Mucosa of rectum (tissue), 2 donors: Measurements from ENCODE around the gene MINDY3.

ENCODE experiments used
- H3K27ac ChIP-seq, 2 donors: one replicate each; pipeline ENCODE4 v1.7.0; 2013; ENCODE audit warnings: inconsistent platforms in 2 of 2, low read depth in 2 of 2, low read length in 2 of 2
- H3K27me3 ChIP-seq, 2 donors: one replicate each; pipeline ENCODE4 v1.7.0; 2013; ENCODE audit warnings: low read length in 2 of 2; ENCODE audit not compliant: control insufficient read depth in 2 of 2, insufficient read depth in 2 of 2
- H3K36me3 ChIP-seq, 2 donors: one replicate each; pipeline ENCODE4 v1.7.0; 2013; ENCODE audit warnings: low read length in 2 of 2; ENCODE audit not compliant: control insufficient read depth in 2 of 2, insufficient read depth in 2 of 2
- H3K4me1 ChIP-seq, 2 donors: one replicate each; pipeline ENCODE4 v1.7.0; 2013; ENCODE audit warnings: low read length in 2 of 2, mild to moderate bottlenecking in 1 of 2; ENCODE audit not compliant: control insufficient read depth in 2 of 2, insufficient read depth in 2 of 2
- H3K4me3 ChIP-seq, 2 donors: one replicate each; pipeline ENCODE4 v1.7.0; 2013; ENCODE audit warnings: low read length in 2 of 2
- H3K9ac ChIP-seq, 2 donors: one replicate each; pipeline ENCODE4 v1.7.0; 2013; ENCODE audit warnings: low read length in 2 of 2, low read depth in 1 of 2, mild to moderate bottlenecking in 1 of 2
- H3K9me3 ChIP-seq, 2 donors: one replicate each; pipeline ENCODE4 v1.7.0; 2013; ENCODE audit warnings: low read length in 2 of 2; ENCODE audit not compliant: control insufficient read depth in 2 of 2
- donor health status: healthy.
- donor health status: Normal muscosa, but diverticular disease.

Gene MINDY3

DNA sequence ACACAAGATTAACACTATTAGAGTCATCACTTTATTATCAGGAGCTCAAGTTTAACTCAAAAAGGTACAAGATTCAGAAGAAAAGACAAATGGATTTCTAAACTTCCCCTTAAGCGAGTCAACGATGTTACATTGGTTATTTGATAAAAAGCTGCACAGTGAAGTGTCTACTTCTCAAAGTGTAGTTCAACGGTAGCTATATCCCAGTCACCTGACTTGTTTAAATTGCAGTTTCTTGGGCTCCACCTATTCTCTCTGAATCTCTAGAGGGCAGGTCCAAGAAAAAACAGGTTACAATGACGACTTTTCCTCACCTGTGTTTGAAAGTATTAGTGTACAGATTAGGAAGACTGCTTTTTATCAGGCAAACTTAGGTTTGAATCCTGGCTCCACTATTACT, 16.6 kb downstream of the MINDY3 start:
- H3K36me3 ChIP-seq, result no peaks in the 10 kb centered on the region
- peaks cover 0 to 2% of the 10 kb centered on the region in 2 donors for H3K4me1 ChIP-seq
- H3K27ac ChIP-seq, result no peak overlapping the region
- H3K9me3 ChIP-seq, result no peaks in the 10 kb centered on the region
- no peaks in the 10 kb centered on the region for H3K27me3 ChIP-seq
- H3K9ac ChIP-seq, result no peak overlapping the region
- H3K4me3 ChIP-seq, result no peak overlapping the region

- H3K27me3 ChIP-seq, result no peaks in the 10 kb centered on the region
- H3K27ac ChIP-seq, result no peak overlapping the region
- H3K4me3 ChIP-seq, result no peak overlapping the region
- H3K9ac ChIP-seq, result no peak overlapping the region
- no peaks in the 10 kb centered on the region for H3K36me3 ChIP-seq
- H3K4me1 ChIP-seq, result peaks cover 0 to 2% of the 10 kb centered on the region in 2 donors
- H3K9me3 ChIP-seq, result no peaks in the 10 kb centered on the region
These were observed 17.6 kb downstream of the MINDY3 start for GRCh38 chr10:15842556-15843169.

DNA sequence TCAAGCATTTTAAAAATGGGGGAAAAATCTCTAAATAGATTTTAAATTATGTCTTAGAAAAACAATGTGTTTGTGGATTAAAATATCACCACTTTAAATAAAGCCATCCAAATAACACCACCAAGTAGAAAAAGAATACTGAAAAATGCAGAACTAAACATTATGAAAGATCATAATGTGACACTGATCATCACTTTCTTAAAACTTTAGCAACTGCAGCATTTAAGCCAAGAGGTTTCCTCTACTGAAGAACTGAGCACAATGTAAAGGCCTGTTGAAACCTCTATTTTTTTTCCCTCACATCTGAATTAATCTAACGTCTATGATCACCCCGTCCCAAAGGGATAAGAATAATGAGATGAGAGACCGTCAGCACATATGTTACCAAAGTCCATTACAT, 18.6 kb downstream of the MINDY3 start:
- H3K27ac ChIP-seq, result no peak overlapping the region

DNA sequence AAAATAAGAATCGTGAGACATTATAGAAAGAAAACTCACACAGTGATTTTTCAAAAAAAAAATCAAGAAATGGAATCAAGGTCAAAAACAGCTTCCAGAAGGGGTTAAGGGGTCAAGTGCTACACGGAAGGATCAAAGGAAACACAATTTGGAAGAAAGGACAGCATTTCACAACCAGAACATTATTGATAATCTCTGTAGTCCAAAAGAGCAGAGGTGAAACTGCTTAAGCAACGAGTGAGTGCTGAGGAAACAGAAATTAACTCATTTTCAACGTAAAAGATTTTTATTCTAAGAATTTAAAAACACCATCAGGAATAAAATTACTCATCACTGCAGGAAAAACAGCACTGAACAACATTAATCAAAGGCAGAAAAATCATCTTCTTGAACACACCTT, 23.5 kb downstream of the MINDY3 start:
- H3K4me1 ChIP-seq, result no peaks in the 10 kb centered on the region
- H3K4me3 ChIP-seq, result no peak overlapping the region
- no peak overlapping the region for H3K27ac ChIP-seq
- no peaks in the 10 kb centered on the region for H3K9me3 ChIP-seq
- no peak overlapping the region for H3K9ac ChIP-seq
- no peaks in the 10 kb centered on the region for H3K27me3 ChIP-seq
- peaks cover 5 to 10% of the 10 kb centered on the region in 2 donors for H3K36me3 ChIP-seq

More for the DNA sequence above, 18.6 kb downstream of the MINDY3 start:
- Histone ChIP-seq H3K9me3 (no peaks in the 10 kb centered on the region), H3K4me3 (no peak overlapping the region), H3K4me1 (peaks cover 0 to 2% of the 10 kb centered on the region in 2 donors), H3K27me3 (no peaks in the 10 kb centered on the region), H3K36me3 (no peaks in the 10 kb centered on the region), H3K9ac (no peak overlapping the region)

DNA sequence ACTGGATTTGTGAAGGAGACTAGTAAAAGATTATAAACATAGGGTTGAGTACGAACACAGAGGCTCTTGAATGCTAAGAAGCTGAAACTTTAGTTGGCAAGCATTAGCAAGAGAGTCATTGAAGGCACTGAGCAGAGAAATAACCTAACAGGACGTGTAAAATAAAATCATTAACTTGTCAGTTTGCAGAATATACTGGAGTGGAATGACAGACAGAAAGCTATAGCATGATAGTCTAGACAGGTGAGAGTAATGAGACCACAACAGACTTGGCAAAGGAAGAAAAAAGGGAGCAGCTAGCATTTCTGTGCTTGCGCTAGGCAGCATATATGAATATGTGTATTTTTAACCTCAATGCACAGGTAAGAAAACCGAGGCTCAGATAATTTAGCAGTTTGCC, 30.8 kb downstream of the MINDY3 start:
- H3K4me3 ChIP-seq, result no peak overlapping the region
- peaks cover 12 to 23% of the 10 kb centered on the region in 2 donors for H3K36me3 ChIP-seq
- H3K9ac ChIP-seq, result no peak overlapping the region

DNA sequence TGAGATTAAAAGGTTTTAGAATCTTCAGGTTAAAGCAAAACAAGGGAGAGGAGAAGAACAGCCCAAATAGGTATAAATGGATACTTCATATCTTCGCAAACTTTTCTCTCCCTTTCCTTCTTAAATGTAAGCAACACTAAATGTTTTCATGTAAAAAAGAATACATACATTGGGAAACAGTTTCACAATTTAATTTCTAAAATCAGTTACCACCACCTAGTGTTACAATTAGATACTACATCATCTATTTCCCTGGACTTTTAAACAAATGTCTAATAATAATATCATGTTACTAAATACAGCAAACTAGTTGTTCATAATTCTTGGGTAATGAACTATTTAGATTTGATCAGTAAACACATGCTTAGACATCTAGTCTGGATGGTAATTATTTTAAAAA, 35.8 kb downstream of the MINDY3 start:
- peaks cover 12 to 24% of the 10 kb centered on the region in 2 donors for H3K36me3 ChIP-seq
- H3K4me1 ChIP-seq, result no peaks in the 10 kb centered on the region
- no peaks in the 10 kb centered on the region for H3K9me3 ChIP-seq
- no peak overlapping the region for H3K4me3 ChIP-seq
- no peak overlapping the region for H3K9ac ChIP-seq
- no peaks in the 10 kb centered on the region for H3K27me3 ChIP-seq
- no peak overlapping the region for H3K27ac ChIP-seq

More for the DNA sequence above, 30.8 kb downstream of the MINDY3 start:
- H3K27me3 ChIP-seq, result no peaks in the 10 kb centered on the region
- H3K4me1 ChIP-seq, result no peaks in the 10 kb centered on the region
- H3K9me3 ChIP-seq, result no peaks in the 10 kb centered on the region
- no peak overlapping the region for H3K27ac ChIP-seq

- Histone ChIP-seq H3K4me3 (no peak overlapping the region), H3K9me3 (no peaks in the 10 kb centered on the region), H3K27ac (no peak overlapping the region), H3K9ac (no peak overlapping the region), H3K36me3 (peaks cover 12 to 18% of the 10 kb centered on the region in 2 donors), H3K4me1 (no peaks in the 10 kb centered on the region), H3K27me3 (no peaks in the 10 kb centered on the region)
These were observed 38.2 kb downstream of the MINDY3 start for GRCh38 chr10:15822131-15822530.

- Histone ChIP-seq H3K27ac (no peak overlapping the region), H3K9me3 (no peaks in the 10 kb centered on the region), H3K36me3 (peaks cover 14 to 18% of the 10 kb centered on the region in 2 donors), H3K4me3 (no peak overlapping the region), H3K9ac (no peak overlapping the region), H3K4me1 (no peaks in the 10 kb centered on the region), H3K27me3 (no peaks in the 10 kb centered on the region)
These were observed 39.1 kb downstream of the MINDY3 start for GRCh38 chr10:15821046-15821683.

DNA sequence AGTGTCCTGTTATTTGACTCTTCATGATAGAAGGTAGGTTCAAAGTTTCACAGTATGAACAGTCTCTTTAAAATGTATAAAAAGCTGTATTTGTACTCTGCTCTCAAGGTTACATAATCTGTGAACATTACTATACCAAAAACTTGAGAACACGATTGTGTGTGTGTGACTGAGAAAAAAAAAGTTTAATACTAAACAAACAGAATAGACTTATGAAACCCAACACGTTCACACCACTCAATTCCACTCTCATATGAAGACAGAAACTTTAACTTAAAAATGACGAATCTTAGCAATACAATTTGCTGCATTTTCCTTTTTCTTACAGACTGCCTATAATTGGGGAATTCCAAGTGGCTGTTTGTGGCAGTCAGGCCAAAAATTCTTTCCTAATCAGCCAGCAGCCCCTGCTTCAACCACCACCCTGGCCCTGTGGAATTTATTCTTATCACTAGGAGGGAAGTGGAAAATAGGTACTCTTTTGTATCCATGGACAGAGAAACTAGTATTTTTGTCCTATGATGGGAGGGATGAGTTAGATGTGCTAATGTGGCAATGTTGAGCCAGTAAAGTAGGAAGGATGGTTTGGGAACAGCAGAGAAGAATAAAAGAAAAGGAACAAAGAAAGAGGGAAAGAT, 42.8 kb downstream of the MINDY3 start:
- H3K4me3 ChIP-seq, result no peak overlapping the region
- no peaks in the 10 kb centered on the region for H3K9me3 ChIP-seq
- no peaks in the 10 kb centered on the region for H3K27me3 ChIP-seq
- H3K4me1 ChIP-seq, result peaks cover 0 to 6% of the 10 kb centered on the region in 2 donors
- H3K27ac ChIP-seq, result no peak overlapping the region
- peaks cover 11 to 14% of the 10 kb centered on the region in 2 donors for H3K36me3 ChIP-seq
- no peak overlapping the region for H3K9ac ChIP-seq

DNA sequence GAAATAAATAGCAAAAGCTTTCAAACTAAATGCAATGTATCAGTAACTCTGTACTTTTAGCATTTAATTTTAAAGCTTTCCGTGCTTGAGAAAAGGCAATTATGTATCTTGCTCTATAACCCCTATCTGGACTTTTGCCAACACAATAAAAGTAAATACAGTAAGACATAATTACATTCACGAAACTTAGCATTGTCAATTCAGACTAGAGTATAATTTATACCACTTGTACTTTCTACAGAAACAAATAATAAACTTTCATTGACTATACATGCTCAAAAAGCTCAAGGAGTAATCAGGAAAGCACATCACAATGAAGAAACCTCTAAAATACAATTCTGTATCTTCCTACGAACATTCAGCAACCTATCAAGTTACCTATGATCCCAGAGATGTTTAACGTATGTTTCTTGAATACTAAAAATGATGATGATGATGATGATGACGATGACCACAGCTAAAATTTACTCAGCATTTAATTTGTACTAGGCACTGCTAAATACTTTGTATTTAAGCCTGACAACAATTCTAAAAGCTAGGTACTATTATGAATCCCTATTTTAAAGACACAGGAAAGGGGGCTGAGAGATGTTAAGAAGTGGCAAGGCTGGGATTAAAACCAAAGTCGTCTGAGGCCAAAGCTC, 44.9 kb downstream of the MINDY3 start:
- Histone ChIP-seq H3K4me3 (no peak overlapping the region), H3K9ac (no peak overlapping the region), H3K27ac (no peak overlapping the region), H3K4me1 (peaks cover 0 to 6% of the 10 kb centered on the region in 2 donors), H3K27me3 (no peaks in the 10 kb centered on the region), H3K36me3 (peaks cover 4 to 9% of the 10 kb centered on the region in 2 donors), H3K9me3 (no peaks in the 10 kb centered on the region)
